GM23248 (cell line): ENCODE data around the gene RNU1-2.

ENCODE experiments used
- EZH2 ChIP-seq: fragments of 200-600 bp; sonication (generic); IDR thresholded peaks from 2 replicates; pipeline ENCODE4 v1.6.1; 2018; ENCODE audit warnings: antibody characterized with exemption, mild to moderate bottlenecking; ENCODE audit not compliant: insufficient read depth, poor library complexity, severe bottlenecking
- EZH2phosphoT487 ChIP-seq: fragments of 200-600 bp; sonication (generic); IDR thresholded peaks from 2 replicates; pipeline ENCODE4 v1.6.1; 2018; ENCODE audit warnings: antibody characterized with exemption, moderate library complexity, mild to moderate bottlenecking, low read depth; ENCODE audit not compliant: insufficient read depth

DNA sequence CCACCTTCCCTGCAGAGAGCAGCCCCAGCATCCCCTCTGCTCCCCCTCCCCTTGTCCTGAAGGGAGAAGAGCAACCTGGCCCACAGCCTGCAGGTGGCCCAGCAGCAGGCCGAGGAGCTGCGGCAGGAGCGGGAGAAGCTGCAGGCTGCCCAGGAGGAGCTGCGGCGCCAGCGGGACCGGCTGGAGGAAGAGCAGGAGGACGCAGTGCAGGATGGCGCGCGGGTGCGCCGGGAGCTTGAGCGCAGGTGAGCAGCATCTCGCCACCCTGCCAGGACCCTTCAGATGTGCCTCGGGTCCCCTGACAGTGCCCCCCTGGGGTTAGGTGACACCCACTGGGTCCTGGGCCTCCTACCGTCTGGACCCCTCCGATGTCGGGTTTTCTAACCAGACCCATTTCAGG, 48.3 kb downstream of the RNU1-2 start:
- TF ChIP-seq EZH2: no peak
- no peak for TF ChIP-seq EZH2phosphoT487
